RKO (cell line): Measurements from ENCODE around the gene HSD11B1.
A peak's percentile ranks its signal among the peaks of the same experiment; 100 is the strongest.

Experiments used
- DNase-seq: peaks from one replicate; pipeline ENCODE4 v3.0.0-alpha.2; 2016; ENCODE audit warnings: low spot score

Gene HSD11B1

DNA sequence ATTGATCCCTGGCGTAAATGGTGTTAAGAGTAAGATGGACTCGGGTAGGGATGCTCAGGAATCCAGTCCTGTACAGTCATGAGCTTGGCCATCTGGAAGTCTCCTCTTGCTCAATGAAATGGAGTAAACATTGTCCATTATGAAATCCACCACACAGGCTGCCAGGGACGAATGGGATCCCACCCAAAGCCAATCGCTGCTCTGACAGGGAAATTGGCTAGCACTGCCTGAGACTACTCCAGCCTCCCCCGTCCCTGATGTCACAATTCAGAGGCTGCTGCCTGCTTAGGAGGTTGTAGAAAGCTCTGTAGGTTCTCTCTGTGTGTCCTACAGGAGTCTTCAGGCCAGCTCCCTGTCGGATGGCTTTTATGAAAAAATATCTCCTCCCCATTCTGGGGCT lies at the start of gene HSD11B1:
Gene HSD11B1, plus strand, starts transcription at position 263 of the 400 bp plus-strand sequence. Its CDS starts 97 bp downstream, at position 360.
- DNase-seq, result no peak

GRCh38 chr1:209655411-209656231 lies 49.0 kb upstream of the HSD11B1 start:
- peak; percentile 95 for DNase-seq

DNA sequence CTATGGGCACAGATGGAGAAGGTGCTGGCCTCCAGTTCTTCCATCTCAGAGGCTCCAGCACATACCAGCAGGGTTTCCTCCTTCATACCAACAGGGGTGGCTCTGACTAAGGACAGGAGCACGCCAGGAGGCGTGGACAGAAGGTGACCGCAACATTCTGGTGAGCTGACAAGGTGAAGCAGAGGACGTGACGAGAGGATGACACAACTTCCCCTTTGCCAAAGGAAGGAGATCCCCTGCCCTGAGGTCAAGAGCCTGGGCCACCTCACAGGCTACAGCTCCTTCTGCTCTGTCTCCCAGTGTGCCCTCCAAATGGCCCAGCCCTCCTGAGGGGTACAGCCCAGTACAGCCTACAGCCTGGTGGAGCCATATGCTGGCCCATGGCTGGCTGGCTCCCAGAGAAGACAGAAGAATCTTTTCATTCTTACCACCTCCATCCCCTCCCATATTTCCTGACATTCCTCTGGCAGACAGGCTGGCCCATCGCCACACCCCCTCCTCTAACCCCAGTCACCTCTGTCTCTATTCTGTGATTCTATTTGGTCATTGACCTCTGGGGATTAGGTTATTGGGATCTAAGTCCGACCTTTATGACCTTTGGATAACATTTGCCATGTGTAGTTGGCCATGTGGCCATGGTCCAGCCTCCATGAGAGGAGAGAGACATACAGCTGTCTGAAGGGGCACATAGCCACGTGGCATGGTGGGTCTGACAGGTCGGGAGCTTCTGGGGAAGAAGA lies 47.3 kb upstream of the HSD11B1 start:
- peak; percentile 100 for DNase-seq

GRCh38 chr1:209657918-209658317 lies 46.7 kb upstream of the HSD11B1 start:
- DNase-seq, result no peak

DNA sequence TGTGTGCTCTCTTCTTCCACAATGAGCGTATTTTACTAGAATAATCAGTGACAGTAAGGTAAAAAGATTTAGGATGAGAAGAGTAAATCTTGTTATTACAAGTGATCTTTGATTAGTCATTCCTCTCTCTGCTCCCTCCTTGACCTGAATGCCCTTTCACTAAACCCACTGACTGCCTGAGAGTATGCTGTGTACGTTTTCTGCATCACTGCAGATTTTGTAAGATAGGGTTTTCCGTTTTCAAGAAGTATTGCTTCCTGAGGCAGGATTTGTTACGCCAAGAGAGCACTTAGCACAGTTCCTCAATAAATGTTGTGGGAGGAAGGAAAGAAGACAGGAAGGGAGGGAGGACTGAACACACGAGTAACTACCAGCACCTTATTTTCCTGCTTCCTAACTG lies 44.7 kb upstream of the HSD11B1 start:
- no peak for DNase-seq

DNA sequence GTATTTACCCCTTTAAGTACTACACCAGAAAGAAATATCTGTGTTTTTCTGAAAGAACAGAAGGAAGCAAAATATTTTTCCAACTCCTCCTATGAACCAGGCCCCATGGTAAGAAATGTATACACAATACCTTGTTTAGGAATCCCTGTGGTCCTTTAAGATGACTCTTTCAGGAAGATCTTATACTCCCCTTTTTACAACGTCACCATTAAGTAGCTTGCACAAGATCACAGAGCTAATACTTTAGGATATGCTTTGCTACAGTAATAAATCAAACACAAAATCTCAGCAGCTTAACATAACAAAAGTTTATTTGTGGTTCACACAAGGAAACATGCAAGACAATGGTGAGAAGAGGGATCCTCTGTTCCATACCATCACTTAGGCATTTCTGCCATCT lies 43.6 kb upstream of the HSD11B1 start:
- no peak for DNase-seq

GRCh38 chr1:209662879-209663327 lies 41.7 kb upstream of the HSD11B1 start:
- DNase-seq, result no peak

- DNase-seq, result no peak
Measured at GRCh38 chr1:209667103-209667502, 37.5 kb upstream of the HSD11B1 start.

DNA sequence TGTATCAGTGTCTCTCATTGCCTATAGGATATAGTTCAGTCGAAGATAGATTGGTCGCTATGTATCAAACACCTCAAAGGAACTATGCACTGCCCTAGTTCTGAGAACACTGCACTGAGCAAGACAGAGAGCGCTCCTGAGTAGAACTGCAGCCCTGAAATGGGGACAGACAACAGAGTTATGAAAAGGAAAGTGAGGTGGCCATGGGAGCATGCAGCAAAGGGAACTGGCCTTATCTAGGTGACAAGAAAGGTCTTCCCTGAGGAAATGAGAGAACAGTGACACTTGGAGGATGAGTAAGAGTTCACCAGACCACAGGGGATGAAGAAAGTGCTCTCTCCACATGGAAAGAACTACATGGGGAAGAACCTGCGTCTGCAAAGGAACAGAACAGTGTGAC lies 36.9 kb upstream of the HSD11B1 start:
- DNase-seq, result no peak

DNA sequence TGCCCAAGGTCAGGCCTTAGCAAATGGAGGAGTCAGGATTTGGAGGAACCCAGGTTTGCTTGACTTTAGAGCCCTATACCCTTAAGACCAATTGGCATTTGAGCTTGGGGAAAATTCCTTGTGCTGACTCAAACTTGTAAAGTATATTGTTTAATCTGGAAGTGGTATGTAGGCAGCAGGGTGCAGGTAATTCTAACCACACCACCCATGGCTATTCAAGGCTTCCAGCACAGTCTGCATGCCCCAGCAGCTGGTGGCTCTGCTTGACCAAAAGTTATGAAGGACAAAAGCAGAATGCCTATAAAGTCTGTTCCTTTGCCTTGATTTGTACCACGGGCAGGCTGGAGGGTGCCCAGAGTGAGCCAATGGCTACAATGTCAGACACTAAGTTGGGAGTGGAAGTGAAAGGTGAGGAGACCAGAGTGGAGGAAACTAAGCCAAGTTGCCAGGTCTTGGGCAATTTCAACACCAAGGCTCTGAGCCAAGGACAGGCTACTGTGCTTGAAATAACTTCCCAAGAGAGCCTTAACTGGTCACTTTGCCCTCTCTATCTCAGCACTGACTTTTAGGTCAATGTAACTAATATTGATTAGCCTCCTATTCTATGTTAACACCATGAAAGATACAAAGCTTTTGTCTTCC lies 34.1 kb upstream of the HSD11B1 start:
- no peak for DNase-seq

GRCh38 chr1:209672705-209673630 lies 31.7 kb upstream of the HSD11B1 start:
- DNase-seq, result peak; percentile 90

- DNase-seq, result peak; percentile 72
Measured at GRCh38 chr1:209673631-209674417, 30.8 kb upstream of the HSD11B1 start.

DNA sequence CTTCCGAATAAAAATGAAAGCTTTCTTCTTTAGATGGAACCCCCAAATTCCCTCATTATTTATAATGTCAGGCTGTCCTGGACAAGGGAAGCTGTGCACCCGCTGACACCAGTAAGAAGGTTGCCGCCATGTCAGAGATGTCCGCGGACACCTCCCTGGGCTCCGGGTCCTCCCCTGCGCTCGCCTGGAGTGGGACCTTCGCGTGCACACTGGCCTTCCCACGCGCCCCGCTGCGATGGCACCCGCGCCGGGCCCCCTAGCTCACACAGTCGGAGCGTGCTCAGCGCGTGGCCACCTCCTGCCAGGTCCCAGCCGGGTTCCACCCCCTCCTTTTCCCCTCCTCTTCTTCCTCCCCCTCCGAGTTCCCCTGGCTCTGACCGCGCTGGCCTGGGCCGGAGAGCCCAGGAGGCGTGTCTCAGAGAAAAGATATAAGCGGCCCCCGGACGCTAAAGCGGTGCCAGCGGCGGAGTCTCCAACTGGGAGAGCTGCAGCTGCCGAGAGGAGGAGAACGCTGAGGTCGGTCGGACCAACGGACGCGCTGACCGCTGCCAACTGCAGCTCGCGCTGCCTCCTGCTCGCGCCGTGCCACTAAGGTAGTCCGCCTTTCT lies 29.6 kb upstream of the HSD11B1 start, which contains the start of gene G0S2:
Gene G0S2, plus strand, starts transcription at position 456 of the 608 bp plus-strand sequence. CDS start 273 bp downstream, outside the sequence.
- peak; percentile 86 for DNase-seq

DNA sequence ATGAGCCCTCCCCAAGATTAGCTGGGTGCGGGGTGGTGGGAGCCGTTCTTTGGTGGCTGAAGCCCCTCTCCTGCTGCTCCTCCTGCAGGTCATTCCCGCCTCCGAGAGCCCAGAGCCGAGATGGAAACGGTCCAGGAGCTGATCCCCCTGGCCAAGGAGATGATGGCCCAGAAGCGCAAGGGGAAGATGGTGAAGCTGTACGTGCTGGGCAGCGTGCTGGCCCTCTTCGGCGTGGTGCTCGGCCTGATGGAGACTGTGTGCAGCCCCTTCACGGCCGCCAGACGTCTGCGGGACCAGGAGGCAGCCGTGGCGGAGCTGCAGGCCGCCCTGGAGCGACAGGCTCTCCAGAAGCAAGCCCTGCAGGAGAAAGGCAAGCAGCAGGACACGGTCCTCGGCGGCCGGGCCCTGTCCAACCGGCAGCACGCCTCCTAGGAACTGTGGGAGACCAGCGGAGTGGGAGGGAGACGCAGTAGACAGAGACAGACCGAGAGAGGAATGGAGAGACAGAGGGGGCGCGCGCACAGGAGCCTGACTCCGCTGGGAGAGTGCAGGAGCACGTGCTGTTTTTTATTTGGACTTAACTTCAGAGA lies 29.0 kb upstream of the HSD11B1 start:
- no peak for DNase-seq

DNA sequence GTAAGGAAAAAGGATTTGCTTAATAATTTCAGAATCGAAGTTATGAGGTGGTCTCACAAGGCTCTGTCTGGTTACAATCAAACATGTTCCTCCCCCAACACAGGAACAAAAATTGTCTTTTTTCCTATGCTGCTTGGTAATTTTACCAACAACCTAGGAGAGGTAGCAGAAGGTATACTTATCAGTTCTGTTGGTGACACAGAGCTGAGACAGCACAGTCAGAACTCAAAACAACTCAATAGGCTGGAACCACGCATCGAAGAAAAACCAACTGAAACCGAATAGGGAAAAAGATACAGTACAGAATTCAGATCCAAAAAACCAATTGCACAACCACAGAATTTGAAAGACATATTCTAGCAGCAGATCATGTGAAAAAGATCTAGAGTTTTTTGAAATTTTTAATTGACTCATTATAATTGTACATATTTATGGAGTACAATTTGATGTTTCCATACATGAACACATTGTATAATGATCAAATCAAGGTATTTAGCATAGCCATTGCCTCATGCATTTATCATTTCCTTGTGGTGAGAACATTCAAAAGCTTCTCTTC lies 25.6 kb upstream of the HSD11B1 start:
- DNase-seq, result no peak

DNA sequence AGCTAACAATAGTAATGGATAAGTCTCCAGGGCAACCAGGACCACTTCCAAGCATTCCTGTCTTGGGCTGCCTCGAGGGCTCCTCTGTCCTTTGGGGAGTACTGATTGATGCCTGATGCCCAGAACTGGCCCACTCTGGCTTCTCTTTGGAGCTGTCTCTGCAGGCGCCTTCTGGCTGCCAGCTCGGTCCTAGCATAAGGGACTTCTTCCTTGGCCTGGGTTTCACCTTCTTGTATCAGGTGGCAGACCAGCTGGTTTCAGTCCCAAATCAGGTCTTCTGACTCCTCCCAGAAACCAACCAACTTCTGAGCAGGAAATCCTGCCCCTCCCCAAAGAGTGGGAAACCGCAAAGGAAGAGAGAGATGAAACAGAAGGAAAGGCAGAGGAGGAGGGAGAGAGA lies 18.8 kb upstream of the HSD11B1 start:
- no peak for DNase-seq

GRCh38 chr1:209686322-209686721 lies 18.3 kb upstream of the HSD11B1 start:
- no peak for DNase-seq

GRCh38 chr1:209688746-209689234 lies 15.9 kb upstream of the HSD11B1 start:
- no peak for DNase-seq

GRCh38 chr1:209689477-209689876 lies 15.2 kb upstream of the HSD11B1 start:
- DNase-seq, result peak; percentile 30
